Stimulated activated CD8-positive, alpha-beta memory T cell treated with anti-CD3 and anti-CD28 coated beads, Interleukin-2, amount 100 ng/mL, for 1 hour (primary cell): ENCODE results near the gene GRAMD1B.
"Not testable (repeated sequence)": the region's sequence is repeated elsewhere in the genome, so short reads cannot be mapped to it uniquely, and the experiment has no call there.

Experiments used
- DNase-seq, 2 donors: peaks; one replicate each; pipeline ENCODE4 v3.0.0-alpha.2; 2020; ENCODE audit warnings: low read depth in 2 of 2

The GRAMD1B gene

GRCh38 chr11:123443851-123444623 lies 14.0 kb downstream of the GRAMD1B start:
- DNase-seq = no peak

GRCh38 chr11:123448823-123449222 lies 18.8 kb downstream of the GRAMD1B start:
- DNase-seq = no peak

- no peak for DNase-seq
Measured at GRCh38 chr11:123449436-123449835, 19.4 kb downstream of the GRAMD1B start.

GRCh38 chr11:123450623-123451022 lies 20.6 kb downstream of the GRAMD1B start:
- no peak for DNase-seq

GRCh38 chr11:123451183-123451781 lies 21.2 kb downstream of the GRAMD1B start:
- DNase-seq = no peak

GRCh38 chr11:123452794-123453193 lies 22.7 kb downstream of the GRAMD1B start:
- no peak for DNase-seq

- DNase-seq = no peak
Measured at GRCh38 chr11:123454060-123454651, 24.1 kb downstream of the GRAMD1B start.

- no peak for DNase-seq
Measured at GRCh38 chr11:123454796-123455195, 24.7 kb downstream of the GRAMD1B start.

GRCh38 chr11:123456448-123456847 lies 26.4 kb downstream of the GRAMD1B start:
- DNase-seq = not testable (repeated sequence)

GRCh38 chr11:123457187-123457770 lies 27.2 kb downstream of the GRAMD1B start:
- DNase-seq = no peak

GRCh38 chr11:123458501-123458900 lies 28.4 kb downstream of the GRAMD1B start:
- DNase-seq = no peak

GRCh38 chr11:123460012-123460700 lies 30.1 kb downstream of the GRAMD1B start:
- no peak for DNase-seq

- DNase-seq = no peak
Measured at GRCh38 chr11:123461164-123461563, 31.1 kb downstream of the GRAMD1B start.

GRCh38 chr11:123465667-123466066 lies 35.6 kb downstream of the GRAMD1B start:
- DNase-seq = not testable (repeated sequence)

GRCh38 chr11:123466172-123466571 lies 36.1 kb downstream of the GRAMD1B start:
- DNase-seq = not testable (repeated sequence)

- DNase-seq = no peak
Measured at GRCh38 chr11:123469089-123469488, 39.0 kb downstream of the GRAMD1B start.

- DNase-seq = no peak
Measured at GRCh38 chr11:123469586-123469985, 39.5 kb downstream of the GRAMD1B start.

GRCh38 chr11:123470842-123471241 lies 40.8 kb downstream of the GRAMD1B start:
- no peak for DNase-seq

GRCh38 chr11:123472236-123472935 lies 42.3 kb downstream of the GRAMD1B start:
- no peak for DNase-seq

GRCh38 chr11:123473941-123474677 lies 44.0 kb downstream of the GRAMD1B start:
- DNase-seq = no peak

- no peak for DNase-seq
Measured at GRCh38 chr11:123474994-123475393, 44.9 kb downstream of the GRAMD1B start.
